Suprapubic skin (tissue), 3 donors: Measurements from ENCODE around the gene PIK3CB.

ENCODE experiments used
- EP300 ChIP-seq: sonication (generic); formaldehyde crosslinking; IDR thresholded peaks from one replicate; pipeline ENCODE4 v1.6.1; 2017; ENCODE audit warnings: antibody characterized with exemption
- POLR2A ChIP-seq, 2 donors: fragments of 450-650 bp; IDR thresholded peaks; one replicate each; pipeline ENCODE4 v1.6.1; 2017; ENCODE audit warnings: antibody characterized with exemption in 2 of 2, mild to moderate bottlenecking in 2 of 2, moderate library complexity in 2 of 2
- TF ChIP-seq, protein P1 (sequence below), 2 donors: fragments of 200-600 bp in 1 of 2; fragments of 450-650 bp in 1 of 2; sonication (generic) in 1 of 2; IDR thresholded peaks; one replicate each; pipeline ENCODE4 v1.5.1; 2016 to 2019; ENCODE audit warnings: antibody characterized with exemption in 2 of 2, mild to moderate bottlenecking in 1 of 2, moderate library complexity in 1 of 2

DNA sequence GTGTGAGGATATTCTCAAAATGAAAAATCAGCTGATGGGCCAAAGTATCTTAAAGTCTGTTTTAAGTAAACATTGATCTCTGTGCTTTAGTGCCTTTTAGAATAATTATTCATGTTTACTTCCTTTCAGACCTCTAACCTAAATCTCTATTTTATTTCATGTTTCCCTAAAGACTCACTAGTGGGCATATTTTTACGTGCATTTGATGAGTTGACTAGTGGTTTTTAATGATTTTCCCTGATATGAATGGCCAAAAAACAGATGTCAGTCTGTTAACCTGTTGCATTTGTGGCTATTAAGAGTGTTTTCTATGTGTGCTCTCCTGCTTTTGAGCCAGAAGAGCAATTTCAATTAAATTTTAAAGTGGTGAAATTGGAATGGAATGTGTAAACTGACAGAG, 219.3 kb downstream of the PIK3CB start:
- TF ChIP-seq, protein P1, sequence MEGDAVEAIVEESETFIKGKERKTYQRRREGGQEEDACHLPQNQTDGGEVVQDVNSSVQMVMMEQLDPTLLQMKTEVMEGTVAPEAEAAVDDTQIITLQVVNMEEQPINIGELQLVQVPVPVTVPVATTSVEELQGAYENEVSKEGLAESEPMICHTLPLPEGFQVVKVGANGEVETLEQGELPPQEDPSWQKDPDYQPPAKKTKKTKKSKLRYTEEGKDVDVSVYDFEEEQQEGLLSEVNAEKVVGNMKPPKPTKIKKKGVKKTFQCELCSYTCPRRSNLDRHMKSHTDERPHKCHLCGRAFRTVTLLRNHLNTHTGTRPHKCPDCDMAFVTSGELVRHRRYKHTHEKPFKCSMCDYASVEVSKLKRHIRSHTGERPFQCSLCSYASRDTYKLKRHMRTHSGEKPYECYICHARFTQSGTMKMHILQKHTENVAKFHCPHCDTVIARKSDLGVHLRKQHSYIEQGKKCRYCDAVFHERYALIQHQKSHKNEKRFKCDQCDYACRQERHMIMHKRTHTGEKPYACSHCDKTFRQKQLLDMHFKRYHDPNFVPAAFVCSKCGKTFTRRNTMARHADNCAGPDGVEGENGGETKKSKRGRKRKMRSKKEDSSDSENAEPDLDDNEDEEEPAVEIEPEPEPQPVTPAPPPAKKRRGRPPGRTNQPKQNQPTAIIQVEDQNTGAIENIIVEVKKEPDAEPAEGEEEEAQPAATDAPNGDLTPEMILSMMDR (IDR thresholded peaks at IDR 0.05), result no peak
- TF ChIP-seq POLR2A (IDR thresholded peaks at IDR 0.05) (no peak), EP300 (no peak)
